Prostate gland (tissue), 2 donors: ENCODE results near the gene RPTOR. TPM values are rescaled to one million over a fixed set of nuclear protein-coding genes. Genes with fewer than 3 reads are reported as not detected.

ENCODE experiments used
- DNase-seq: peaks from one replicate; pipeline ENCODE4 v3.0.0-alpha.2; 2019; ENCODE audit warnings: low spot score
- H3K27ac ChIP-seq, 2 donors: fragments of 200-600 bp; sonication (generic); 2 replicates each; pipeline ENCODE4 v1.5.1; 2017 to 2019
- H3K27me3 ChIP-seq: fragments of 200-600 bp; sonication (generic); replicated peaks from 2 replicates; pipeline ENCODE4 v1.5.1; 2019; ENCODE audit not compliant: insufficient read depth
- H3K36me3 ChIP-seq, 2 donors: fragments of 200-600 bp; sonication (generic); 1 replicate in 1 of 2; 2 replicates in 1 of 2; pipeline versions ENCODE4 v1.5.1 to v1.8.1; 2017 to 2019
- H3K4me1 ChIP-seq: fragments of 200-600 bp; sonication (generic); replicated peaks from 2 replicates; pipeline ENCODE4 v1.5.1; 2019
- H3K4me3 ChIP-seq, 2 donors: fragments of 200-600 bp; sonication (generic); 2 replicates each; pipeline ENCODE4 v1.5.1; 2017 to 2019
- H3K9me3 ChIP-seq: fragments of 200-600 bp; sonication (generic); 2 replicates; pipeline ENCODE4 v1.5.1; 2017
- POLR2A ChIP-seq: fragments of 450-650 bp; IDR thresholded peaks from one replicate; pipeline ENCODE4 v1.6.1; 2016; ENCODE audit warnings: antibody characterized with exemption, mild to moderate bottlenecking
- POLR2AphosphoS5 ChIP-seq: sonication (generic); formaldehyde crosslinking; IDR thresholded peaks from one replicate; pipeline ENCODE4 v1.6.1; 2017; ENCODE audit warnings: antibody characterized with exemption
- WGBS: methylation state at CpG from one replicate; pipeline ENCODE4 v1.1.5; 2018; 5-methylcytosine and 5-hydroxymethylcytosine counted together
- intact Hi-C: fragments of 100-400 bp; cut with DNase I; formaldehyde crosslinking; loops from one replicate; pipeline ENCODE4 v1.14.2; 2022
- total RNA-seq, 2 donors: library from RNA; depleted of rRNA; stranded (reverse); fragments of >200 nt; gene quantifications; one replicate each; pipeline ENCODE4 v1.1.0, GENCODE V29; 2016
- TF ChIP-seq, protein P1 (sequence below), 4 experiments: fragments of 200-600 bp in 2 of 4; fragments of 450-650 bp in 2 of 4; sonication (generic) in 2 of 4; IDR thresholded peaks; 1 replicate in 3 of 4; 2 replicates in 1 of 4; pipeline ENCODE4 v1.5.1; 2016 to 2019; ENCODE audit warnings: antibody characterized with exemption in 4 of 4, mild to moderate bottlenecking in 2 of 4, moderate library complexity in 2 of 4

RPTOR gene
- total RNA-seq, 2 donors from 2014 or later = 30.3 to 62.5 TPM

GRCh38 chr17:80694085-80694991, 149.7 kb downstream of the RPTOR start:
- Histone ChIP-seq H3K4me1 (no peaks in the 10 kb centered on the region), H3K9me3 (no peaks in the 10 kb centered on the region), H3K27me3 (no peaks in the 10 kb centered on the region), H3K36me3 (no peaks in the 10 kb centered on the region), H3K27ac (no peak overlapping the region), H3K4me3 (no peak overlapping the region)
- intact Hi-C loops = no loop called here
- DNase-seq = no peak
- WGBS = 71% methylated on average over 26 of the region's 28 CpGs
- no peak for TF ChIP-seq POLR2A

DNA sequence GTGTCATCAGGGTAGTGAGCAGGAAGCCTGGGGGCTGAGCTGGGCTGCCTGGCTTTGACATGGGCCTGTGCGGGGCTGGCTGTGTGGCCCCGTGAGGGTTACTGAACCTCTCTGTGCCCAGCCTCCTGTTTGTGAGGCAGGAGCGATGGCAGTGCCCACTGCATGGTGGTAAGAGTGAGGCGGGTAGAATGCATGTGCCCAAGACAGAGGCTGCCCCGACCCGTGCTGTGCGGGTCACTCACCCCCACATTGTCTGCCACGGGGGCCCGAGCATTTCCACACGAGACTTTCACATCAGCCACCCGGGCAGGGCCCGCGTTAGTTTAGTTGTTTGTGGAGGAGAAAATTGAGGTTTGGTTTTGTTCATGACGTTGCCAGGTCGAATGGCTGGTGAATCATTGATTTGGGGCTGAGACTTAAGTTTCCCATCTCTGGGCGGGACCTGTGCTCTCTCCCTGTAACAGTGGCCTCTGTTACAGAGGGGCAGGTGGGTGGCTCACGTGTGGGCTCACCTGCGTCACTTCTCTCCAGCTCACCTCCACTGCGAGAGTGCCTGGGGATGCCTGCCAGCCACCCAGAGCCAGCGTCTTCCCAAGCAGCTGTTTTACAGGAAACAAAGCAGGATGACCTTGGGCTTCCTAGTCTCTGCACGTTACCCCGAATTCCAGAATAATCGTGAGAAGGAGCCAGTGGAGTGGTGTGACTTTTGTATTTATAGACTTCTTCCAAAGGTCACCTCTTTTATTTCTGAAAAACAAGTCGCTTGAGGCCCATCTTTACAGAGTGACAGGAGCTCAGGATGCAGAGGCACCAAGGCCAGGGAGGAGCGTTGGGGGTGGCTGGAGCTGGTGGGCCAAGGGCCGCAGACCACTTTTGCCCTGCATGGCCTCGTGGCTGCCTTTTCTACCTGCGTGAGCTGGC, 150.6 kb downstream of the RPTOR start:
- WGBS = 84% methylated on average over 23 of the region's 28 CpGs
- Histone ChIP-seq H3K4me1 (no peaks in the 10 kb centered on the region), H3K4me3 (no peak overlapping the region), H3K36me3 (no peaks in the 10 kb centered on the region), H3K9me3 (no peaks in the 10 kb centered on the region), H3K27ac (no peak overlapping the region), H3K27me3 (no peaks in the 10 kb centered on the region)
- no peak for DNase-seq
- TF ChIP-seq POLR2AphosphoS5 = no peak
- no peak for TF ChIP-seq POLR2A
- TF ChIP-seq, protein P1, sequence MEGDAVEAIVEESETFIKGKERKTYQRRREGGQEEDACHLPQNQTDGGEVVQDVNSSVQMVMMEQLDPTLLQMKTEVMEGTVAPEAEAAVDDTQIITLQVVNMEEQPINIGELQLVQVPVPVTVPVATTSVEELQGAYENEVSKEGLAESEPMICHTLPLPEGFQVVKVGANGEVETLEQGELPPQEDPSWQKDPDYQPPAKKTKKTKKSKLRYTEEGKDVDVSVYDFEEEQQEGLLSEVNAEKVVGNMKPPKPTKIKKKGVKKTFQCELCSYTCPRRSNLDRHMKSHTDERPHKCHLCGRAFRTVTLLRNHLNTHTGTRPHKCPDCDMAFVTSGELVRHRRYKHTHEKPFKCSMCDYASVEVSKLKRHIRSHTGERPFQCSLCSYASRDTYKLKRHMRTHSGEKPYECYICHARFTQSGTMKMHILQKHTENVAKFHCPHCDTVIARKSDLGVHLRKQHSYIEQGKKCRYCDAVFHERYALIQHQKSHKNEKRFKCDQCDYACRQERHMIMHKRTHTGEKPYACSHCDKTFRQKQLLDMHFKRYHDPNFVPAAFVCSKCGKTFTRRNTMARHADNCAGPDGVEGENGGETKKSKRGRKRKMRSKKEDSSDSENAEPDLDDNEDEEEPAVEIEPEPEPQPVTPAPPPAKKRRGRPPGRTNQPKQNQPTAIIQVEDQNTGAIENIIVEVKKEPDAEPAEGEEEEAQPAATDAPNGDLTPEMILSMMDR (IDR thresholded peaks at IDR 0.05) = no peak
- intact Hi-C loops = no loop called here

DNA sequence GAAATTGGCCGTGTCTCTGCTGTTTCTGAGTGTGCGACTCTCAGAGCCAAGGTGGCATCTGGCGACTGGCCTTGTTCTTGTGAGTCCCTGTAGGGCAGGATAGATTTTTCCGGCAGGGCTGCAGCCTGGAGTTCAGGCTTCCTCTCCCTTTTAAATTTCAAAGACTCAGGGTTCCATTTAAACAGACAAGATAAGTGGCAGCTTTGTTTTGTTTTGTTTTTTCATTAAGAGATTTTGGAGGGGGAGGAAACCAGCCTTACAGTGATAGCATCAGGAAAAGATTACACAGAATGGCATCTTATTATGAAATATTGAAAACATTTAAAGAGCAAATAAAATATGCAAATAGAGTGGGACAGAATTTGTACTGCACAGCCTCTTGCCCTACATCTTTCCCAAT, 151.3 kb downstream of the RPTOR start:
- Histone ChIP-seq H3K27me3 (no peaks in the 10 kb centered on the region), H3K4me3 (no peak overlapping the region), H3K36me3 (no peaks in the 10 kb centered on the region), H3K4me1 (no peaks in the 10 kb centered on the region), H3K27ac (no peak overlapping the region), H3K9me3 (no peaks in the 10 kb centered on the region)
- no peak for TF ChIP-seq POLR2AphosphoS5
- TF ChIP-seq, protein P1 (IDR thresholded peaks at IDR 0.05) = no peak
- TF ChIP-seq POLR2A = no peak
- DNase-seq = no peak
- 45% methylated on average over 4 of the region's 4 CpGs for WGBS
- intact Hi-C loops = no loop called here

DNA sequence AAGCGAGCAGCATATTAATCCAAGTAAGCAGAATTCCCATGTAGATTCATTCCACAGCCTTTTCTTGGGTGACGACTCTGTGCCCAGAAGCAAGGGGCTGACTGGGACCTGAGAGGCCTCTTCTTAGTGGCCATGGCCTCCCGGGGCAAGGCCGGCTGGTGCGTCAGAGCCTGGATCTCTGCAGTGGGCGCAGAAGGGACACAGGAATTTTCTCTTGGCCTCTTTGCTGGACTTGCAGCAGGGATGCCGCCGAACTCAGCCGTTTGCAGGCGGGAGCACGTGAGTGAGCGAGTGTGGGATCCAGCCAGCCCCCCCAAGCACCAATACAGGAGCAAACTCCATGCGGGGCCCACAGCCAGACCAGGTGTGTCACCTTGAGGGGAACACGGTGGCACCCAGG, 151.8 kb downstream of the RPTOR start:
- Histone ChIP-seq H3K4me3 (no peak overlapping the region), H3K9me3 (no peaks in the 10 kb centered on the region), H3K4me1 (no peaks in the 10 kb centered on the region), H3K27me3 (no peaks in the 10 kb centered on the region), H3K36me3 (no peaks in the 10 kb centered on the region), H3K27ac (no peak overlapping the region)
- no peak for DNase-seq
- WGBS = 65% methylated on average over 13 of the region's 14 CpGs
- intact Hi-C loops = no loop called here
- TF ChIP-seq POLR2AphosphoS5 (no peak), POLR2A (no peak)
- TF ChIP-seq, protein P1 (IDR thresholded peaks at IDR 0.05) = no peak

DNA sequence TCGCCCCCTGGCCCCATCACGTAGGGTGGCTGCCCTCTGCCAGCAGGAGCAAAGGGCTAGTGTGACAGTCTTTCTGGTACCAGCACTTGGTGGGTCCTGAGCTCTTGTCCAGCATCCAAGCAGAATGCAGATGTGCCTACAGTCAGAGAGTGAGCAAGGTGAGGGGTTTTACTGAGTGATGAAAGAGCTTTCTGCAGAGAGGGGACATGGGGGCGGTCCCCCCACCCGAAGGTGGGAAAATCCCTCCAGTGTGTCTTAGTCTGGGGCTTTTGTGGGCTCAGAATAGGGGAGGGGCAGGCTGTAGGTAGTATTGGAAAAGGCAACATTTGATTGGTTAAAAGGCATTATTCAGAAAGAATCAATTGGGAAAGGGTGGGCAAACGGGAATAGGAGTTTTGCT, 152.3 kb downstream of the RPTOR start:
- Histone ChIP-seq H3K4me3 (no peak overlapping the region), H3K9me3 (no peaks in the 10 kb centered on the region), H3K27me3 (no peaks in the 10 kb centered on the region), H3K4me1 (no peaks in the 10 kb centered on the region), H3K36me3 (no peaks in the 10 kb centered on the region), H3K27ac (no peak overlapping the region)
- TF ChIP-seq POLR2AphosphoS5 (no peak), POLR2A (no peak)
- TF ChIP-seq, protein P1 (IDR thresholded peaks at IDR 0.05) = no peak
- DNase-seq = no peak
- WGBS = 81% methylated on average over 5 of the region's 5 CpGs
- intact Hi-C loops = no loop called here
